ENCODE data around the gene UNC5C.
A peak's percentile ranks its signal among the peaks of the same experiment; 100 is the strongest.

The UNC5C gene

DNA sequence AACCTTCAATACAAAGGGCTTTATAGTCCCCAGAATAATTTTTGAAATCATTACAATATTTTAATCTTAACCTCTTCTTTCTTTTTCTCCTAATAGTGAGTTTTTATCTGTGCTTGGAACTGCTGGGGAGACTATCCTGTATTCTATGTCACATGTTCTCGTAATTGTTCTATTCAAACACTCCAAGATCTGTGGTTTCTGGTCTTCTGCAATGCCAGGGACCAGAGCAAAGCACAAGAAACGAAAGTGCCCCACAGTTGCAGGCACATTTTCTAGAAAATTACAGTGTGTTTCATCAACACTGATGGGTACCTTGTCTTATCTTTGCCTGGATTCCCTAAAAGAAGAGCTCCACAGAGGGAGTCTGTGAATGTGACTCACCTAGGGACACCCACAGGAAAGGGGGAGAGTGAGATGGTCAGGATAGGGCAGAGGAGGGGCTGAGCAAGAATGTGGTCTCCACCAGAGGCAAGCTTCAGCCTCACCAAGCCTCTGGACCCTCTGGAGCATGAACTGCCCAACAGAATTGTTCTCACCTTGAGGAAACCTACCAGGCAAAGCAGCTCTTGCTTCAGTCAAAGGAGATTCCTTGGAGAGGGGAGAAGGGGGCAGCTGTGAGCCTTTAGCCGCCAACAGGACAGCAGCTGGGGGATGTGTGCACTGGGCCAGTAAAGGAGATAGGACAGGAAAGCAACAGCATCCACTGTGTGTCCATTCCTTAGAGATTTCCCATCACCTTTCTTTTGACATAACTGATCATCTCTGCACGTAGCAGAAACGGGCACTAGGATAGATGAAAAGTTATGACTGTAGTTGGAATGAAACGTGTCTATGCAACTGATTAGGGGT, 25.9 kb downstream of the UNC5C start:
- DNase-seq (ENCODE audit: low spot score), result no peak

DNA sequence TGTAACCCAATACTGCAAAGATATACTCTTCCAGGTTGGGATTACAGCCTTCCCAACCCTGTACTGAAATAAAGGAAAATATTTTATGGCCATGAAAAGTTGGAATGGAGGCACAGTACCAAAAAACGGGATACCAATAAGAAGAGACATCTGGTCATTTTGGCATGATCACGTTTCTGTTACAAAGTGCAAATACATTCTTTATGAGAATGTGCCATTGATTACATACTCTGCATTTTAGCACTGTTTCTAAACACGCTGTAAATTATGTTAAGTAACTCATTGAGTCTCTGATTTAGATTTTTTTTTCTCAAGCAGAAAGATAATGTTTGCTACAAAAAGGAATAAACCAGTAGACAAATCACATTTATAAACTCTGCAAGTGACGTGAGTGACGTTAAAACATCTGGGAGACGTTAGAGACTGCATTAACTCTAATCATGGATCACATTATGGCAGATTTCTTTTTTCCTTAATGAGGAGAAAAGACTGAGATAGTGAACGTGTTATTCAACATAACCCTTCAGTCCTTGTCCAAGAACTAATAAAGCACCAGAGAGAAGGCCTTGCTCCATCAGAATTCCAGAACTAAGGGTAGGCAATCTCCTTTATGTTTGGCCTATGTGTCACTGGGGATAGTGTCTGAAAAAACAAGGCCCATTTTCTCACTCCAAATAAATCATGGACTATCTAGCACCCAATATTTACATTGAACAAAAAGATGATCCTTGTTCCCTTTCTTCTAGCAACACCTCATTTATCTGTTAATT, 31.0 kb downstream of the UNC5C start:
- DNase-seq (ENCODE audit: low spot score), result no peak

DNA sequence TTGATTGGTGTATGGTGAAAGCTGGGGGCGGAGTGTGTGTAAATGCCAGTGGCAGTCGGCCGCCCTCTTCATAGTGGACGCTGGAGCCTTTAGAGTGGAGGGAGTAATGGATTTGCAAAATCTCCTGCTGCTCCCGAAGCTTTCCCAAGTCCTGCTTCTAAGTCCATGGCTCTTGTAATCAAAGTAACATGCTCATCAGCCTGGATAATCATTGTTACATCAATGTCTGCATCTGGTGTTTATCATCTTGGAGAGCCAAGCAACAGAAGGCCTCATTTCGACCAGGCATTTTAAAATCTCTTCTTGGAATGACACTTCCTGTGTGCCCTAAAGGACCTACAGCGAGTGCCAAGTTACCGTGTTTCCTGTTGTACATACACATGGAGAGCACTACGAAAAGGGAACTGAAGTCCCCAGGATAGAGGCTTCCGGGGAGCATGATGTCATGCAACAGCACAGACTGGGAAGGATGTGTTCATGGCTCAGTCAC, 32.2 kb downstream of the UNC5C start:
- DNase-seq (ENCODE audit: low spot score), result peak; percentile 52

DNA sequence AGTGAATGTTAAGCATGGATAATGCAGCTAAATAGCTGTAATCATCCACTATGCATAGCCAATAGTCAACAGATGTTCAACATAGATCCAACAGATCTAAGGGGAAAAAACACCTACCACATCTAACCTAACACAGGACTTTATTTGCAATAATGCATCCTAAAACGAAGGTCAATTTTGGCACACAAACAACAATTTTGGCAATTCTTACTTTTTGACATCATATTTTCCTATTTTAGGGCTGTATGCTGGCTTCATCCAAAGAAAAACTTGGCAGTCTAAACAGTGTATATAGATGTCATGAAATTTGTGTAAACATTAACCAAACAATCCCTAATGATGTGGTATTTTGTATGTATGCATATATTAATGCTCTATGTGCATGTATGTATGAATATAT, 33.2 kb downstream of the UNC5C start:
- DNase-seq (ENCODE audit: low spot score), result no peak

DNA sequence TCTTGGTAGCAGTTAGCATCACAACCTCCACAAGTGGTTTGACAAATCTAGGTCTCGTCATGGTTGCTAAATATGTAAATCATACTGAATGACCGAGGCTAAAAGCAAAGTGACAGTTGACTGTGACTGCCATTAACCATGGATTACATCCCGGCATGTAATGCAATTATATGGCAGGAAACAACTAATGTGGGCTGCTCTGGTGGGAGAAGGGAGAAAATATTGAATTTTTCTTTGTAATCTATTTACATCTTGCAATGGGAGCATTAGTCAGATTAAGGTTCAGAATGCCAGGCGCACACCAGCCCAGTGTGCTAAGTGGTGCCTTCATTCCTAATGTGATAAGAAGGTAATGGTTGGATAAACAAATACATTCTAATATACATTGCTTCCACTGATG, 35.8 kb downstream of the UNC5C start:
- no peak for DNase-seq (ENCODE audit: low spot score)

DNA sequence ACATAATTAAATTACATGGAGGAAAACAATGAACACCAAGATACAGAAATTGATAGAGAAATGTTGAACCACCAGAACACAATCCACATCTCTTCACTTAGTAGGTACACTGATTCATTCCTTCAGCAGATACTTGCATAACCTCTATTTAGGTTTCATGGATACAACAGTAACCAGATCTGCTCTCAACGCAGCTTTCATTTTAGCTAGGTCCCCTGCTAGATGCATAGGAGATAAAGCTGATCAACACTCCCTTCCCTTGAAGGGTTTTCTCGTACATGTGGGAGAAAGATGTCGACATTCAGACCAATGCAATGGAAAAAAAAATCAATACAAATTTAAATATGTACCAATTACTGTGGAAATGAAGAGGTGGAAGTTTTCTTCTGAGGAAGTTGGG, 37.3 kb downstream of the UNC5C start:
- DNase-seq (ENCODE audit: low spot score), result no peak

DNA sequence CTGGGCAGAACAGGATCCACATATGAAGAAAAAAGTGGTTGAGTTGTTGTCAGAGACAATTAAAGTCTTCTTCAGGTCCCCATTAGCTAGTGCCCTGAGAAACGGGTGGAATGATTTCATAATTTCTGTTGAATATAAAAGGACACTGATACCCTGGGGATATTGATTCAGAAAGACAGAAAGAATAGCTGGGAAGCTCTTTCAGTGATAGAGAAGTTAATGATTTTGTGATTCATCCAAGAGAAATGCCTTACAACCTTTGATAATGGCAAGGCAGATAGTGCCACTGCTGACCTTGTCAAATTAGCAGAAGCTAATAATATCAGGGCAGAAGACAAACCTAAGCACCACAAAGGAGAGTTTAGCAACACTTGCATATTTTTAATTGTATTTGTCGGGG, 37.9 kb downstream of the UNC5C start:
- no peak for DNase-seq (ENCODE audit: low spot score)

DNA sequence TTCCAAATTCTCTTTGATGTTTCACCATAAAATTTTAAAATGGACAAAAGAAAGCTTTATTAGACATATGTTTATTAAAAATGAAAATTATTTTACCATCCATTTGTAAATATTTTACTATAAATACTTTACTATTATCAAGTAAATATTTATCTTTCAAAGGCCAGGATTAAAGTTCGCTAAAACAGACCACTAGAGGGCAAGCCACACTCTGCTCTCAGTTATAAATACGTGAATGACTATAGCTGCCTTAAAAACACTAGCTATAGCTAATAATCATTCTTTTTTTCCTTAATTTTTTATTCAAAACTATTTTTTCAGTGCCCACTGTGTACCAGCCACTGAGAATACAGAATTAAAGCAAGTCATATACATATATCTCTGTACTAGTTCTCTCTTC, 38.6 kb downstream of the UNC5C start:
- DNase-seq (ENCODE audit: low spot score), result no peak

DNA sequence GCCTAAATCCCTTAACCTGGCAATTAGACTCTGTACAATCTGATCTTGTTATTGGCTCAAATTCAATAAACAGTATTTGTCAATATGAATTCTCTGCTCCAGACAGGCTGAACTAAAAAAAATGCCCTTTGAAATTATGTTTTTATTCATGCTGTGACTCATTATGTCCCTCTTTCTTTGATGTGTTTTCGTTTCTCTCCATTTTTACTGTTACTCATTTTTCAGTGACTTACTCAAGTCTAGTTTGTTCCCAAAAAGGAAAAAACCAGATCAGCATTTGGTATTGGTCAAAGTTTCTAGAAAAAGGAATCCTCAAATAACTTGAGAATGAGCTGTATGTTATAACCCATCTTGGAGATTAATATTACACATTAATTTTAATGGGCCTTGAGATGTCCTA, 40.4 kb downstream of the UNC5C start:
- no peak for DNase-seq (ENCODE audit: low spot score)

DNA sequence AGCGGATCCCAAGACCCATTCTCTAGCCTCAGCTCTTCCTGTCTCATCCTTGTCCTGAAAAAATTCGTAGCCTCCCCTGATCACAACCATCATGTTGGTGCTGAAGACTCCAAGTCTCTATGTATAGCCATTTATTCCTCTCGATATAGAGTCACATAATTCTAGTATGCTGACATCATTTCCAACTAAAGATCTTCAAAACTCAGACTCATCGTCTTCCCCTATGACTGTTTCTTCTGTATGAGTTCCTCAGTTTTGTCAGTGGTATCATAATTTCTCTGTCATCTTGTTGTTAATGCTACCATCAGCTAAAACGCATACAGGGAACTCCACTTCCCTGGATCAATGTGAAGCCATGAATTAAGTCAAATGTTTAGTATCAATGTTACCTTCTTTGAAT, 41.2 kb downstream of the UNC5C start:
- no peak for DNase-seq (ENCODE audit: low spot score)

DNA sequence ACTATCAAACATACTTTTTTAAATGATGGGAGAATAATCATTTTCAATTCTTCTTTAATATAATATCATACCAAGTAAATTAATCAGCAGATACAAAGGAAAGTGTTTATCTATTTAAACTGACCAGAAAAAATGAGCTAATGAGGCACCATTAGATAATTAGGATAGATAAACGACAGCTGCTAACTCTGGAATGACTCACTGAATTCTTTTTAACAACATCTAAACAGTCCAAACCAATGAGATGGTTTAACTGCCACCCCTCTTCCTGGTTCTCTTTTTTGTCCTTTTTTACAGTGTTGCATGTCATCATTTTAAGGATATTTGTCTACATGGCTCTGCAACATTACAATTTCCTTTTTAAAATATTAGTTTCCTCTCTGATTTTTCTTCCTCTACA, 41.6 kb downstream of the UNC5C start:
- DNase-seq (ENCODE audit: low spot score), result no peak

DNA sequence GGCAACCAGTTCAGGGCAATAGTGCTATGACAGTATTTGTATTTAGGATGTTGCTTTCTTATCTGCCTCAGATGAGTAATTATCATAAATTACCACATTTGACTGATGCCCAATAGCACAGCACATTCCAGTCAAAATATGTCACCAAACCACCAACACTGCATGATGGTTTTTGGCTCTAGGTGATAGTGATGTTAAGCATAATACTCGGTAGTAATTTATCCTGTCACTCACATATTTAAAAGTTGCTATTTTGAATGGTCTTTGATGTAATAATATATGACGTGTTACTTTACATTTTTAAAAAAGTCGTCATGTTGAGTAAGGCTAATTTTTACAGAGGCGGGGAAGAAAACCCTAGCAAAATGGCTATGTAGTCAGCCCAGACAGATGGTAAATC, 42.5 kb downstream of the UNC5C start:
- no peak for DNase-seq (ENCODE audit: low spot score)

DNA sequence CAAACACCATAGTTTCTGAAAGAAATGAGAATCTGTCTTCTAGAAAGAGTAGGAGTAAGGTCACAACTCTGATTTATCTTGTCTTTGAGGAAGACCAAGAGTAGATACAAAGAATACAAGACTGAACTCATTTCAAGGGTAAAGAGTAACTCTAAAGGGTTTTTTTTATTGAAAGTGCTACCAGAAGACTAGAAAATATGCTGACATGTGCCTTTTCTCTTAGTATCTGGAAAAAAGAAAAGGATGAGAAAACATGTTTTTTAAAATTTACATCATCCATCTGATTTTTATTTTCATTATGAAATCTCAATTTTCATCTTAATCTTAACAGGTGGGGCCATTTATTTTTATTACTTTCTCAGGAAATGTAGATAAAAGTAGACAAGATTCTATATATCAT, 43.0 kb downstream of the UNC5C start:
- DNase-seq (ENCODE audit: low spot score), result no peak

DNA sequence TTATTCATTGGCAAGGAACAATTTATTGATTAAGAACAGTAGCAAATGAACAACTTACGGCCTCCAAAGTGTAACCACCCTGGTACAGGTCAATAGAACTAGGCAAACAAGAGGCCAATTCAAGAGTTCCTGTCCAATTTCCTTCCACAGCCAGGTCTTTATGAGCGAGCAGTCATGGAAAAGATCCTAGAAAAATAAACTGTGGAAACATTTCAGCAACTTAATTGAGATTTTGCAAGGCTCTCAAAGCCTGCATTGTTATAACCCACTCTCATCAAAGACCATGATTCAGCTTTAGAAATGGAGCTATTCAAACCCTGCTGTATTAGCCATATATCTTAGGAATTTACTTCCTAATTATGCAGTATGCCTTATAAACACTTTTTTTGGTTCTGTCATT, 43.6 kb downstream of the UNC5C start:
- DNase-seq (ENCODE audit: low spot score), result no peak

DNA sequence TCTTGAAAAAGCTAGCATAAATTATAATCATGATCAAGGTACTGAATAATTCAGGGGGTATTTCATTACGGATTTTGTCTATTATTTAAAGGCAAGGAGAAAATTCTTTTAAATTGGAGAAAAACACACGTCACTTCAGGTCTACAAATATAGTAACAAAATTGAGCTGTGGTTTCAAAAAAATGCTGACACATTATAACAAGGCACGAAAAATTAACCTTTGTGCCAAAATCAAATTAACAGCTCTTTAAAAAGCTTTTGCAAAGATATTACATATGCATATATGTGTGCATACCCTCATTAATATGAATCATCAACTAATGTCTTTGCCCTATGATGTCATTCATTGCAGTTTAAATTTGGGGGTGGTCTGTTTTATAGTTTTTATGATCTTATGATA, 44.3 kb downstream of the UNC5C start:
- DNase-seq (ENCODE audit: low spot score), result no peak

DNA sequence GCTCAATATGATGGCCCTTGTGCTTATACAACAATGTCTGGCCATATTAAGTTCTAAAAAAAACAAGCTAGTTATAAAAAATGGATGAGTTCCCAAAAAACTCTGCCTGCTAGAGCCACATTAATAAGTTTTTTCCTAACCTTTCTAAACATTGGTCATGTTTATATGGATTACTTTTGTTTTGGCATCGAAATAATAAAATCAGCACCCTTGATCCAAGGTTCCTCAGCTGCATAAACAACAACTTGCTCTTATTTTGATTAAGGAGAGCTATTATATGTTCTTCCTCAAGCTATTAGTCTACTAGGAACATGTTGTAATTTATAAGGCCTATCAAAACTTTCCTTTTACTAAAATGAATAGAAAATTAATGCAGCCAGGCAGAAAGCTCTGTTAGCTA, 48.4 kb downstream of the UNC5C start:
- DNase-seq (ENCODE audit: low spot score), result no peak

DNA sequence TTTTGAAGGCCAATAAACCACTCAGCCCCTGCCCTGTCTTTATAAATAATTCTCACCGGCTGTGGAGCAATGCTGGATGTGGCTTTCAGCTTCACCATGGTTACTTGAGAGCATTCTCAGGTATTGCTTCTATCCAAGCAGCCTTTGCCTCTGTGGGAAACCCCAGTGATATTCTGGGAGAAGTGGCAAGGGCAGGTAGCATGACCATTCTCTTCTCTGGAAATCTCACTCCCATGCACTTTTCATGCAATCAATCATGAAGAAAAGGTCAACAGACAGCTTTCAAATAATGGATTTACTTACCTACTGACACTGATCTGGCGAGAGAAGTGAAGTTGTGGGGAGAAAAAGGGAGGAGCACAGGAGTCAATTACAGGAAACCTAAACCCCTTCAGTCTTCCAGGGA, 49.5 kb downstream of the UNC5C start:
- no peak for DNase-seq (ENCODE audit: low spot score)

DNA sequence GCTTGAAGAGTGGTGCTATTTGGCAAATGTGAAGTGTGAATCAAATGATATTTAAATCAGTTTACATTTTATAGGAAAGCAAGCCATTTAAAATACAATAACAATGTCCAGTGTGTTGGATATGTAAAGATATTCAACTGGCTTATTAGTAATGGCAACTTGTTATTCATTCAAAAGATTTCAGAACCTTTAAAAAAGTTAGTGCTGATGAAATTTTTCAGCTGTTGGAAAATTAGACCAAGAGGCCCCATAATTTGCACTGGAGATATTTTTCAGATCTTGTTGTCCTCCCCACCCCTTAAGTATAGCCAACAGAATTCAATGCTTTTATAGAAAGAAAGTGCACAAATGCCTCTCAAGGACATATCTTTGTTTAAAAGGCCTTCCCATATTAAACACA, 54.6 kb downstream of the UNC5C start:
- no peak for DNase-seq (ENCODE audit: low spot score)

DNA sequence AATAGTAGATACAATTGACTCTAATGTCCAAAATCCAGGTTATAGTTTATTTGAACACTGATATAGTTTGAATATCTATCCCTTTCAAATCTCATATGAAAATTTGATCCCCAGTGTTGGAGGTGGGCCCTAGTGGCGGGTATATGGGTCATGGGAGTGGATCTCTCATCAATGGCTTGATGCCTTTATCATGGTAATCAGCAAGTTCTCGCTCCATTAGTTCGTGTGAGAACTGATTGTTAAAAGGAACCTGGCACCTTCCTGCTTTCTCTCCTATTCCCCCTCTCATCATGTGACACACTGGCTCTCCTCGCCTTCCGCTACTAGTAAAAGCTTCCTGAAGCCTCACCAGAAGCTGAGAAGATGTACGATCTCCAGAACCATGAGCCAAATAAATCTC, 70.1 kb downstream of the UNC5C start:
- no peak for DNase-seq (ENCODE audit: low spot score)

DNA sequence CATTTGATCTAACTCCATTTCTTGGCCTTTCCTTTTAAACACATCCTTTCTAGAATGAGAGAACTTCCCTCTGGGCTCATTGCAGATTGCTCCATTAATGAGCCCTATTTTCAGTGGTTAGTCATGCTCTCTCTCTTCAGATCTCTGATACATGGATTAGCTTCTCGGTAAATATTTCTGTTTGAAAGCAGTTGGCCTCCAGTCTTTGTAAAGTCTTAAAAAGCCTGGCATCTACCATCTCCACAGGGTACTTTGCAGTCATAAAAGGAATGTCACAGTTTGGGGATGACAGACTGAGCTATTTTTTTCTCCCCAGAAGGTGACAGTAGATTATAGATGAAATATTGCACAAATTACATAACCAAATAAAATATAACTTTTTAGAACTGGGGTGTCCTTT, 72.7 kb downstream of the UNC5C start:
- no peak for DNase-seq (ENCODE audit: low spot score)

DNA sequence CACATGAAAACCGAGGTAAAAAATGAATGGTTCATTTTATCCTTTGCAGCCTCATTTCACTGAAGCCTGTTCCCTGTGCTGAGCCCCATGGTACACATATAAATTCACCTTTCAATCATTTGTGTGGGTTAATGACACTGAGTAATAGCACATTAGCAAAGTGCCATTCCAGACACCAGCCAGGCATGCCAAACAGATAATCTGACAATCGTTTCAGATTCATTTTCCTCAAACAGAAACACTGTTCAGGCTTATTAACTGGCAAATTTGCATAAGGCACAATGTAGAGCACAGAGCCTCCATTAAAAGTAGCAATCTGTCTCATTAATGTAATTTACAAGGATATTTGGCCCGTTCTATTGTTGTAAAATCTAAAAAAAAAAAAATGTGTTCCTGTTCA, 76.2 kb downstream of the UNC5C start:
- DNase-seq (ENCODE audit: low spot score), result no peak

DNA sequence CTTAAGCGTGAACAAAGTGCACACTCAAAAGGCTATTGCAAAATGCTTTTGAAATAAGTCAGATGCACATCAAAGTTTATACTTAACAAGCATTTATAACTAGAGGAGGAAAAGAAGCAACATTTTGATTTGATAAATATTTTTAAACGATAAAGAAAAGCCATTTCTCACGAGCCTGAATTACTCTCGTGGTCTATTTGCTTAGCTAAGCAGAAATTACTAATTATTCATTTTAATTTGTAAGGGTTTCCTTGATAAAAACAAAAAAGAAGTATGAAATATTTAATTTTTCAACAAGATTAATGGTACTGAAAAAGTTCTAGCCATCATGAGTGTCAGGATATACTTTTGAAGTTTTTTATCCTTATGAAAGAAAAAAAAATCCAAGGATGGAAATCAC, 78.2 kb downstream of the UNC5C start:
- DNase-seq (ENCODE audit: low spot score), result no peak

DNA sequence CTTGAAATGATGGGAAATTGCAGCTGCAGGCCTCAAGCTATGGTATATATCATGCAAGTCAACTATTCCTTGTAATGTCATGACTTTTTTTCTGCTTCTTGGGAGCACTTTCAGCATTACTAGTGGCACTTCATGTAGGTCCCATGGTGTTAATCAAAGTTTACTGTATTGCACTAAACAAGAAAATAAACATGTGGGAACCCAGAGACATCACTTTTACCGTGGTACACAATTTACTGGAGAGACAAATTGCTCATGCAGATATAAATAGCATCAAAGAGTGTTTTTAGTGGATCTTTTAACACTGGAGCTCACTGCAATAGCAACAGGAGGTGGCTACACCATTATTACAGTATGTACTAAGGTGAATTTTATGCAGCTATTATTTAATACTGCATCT, 79.2 kb downstream of the UNC5C start:
- DNase-seq (ENCODE audit: low spot score), result no peak

DNA sequence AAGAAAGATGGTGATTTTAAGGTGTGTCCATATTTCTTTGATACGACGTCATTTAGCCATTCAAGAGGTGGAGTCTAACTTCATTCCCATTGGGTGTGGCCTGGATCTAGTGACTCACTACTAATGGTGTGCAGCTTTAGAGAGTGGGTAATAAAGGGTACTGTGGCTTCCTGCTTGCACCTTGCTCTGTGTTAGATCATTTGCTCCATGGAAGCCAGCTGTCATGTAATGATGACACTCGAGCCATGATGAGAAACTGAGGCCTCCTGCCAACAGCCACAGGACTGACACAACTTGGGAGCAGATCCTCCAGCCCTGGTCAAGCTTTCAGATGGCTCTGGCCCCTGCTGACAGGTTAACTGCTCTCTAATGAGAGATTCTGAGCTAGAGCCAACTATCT, 82.0 kb downstream of the UNC5C start:
- no peak for DNase-seq (ENCODE audit: low spot score)

Measured in hepatic stellate cell (primary cell).